Measurements from ENCODE around the gene VDR.

DNA sequence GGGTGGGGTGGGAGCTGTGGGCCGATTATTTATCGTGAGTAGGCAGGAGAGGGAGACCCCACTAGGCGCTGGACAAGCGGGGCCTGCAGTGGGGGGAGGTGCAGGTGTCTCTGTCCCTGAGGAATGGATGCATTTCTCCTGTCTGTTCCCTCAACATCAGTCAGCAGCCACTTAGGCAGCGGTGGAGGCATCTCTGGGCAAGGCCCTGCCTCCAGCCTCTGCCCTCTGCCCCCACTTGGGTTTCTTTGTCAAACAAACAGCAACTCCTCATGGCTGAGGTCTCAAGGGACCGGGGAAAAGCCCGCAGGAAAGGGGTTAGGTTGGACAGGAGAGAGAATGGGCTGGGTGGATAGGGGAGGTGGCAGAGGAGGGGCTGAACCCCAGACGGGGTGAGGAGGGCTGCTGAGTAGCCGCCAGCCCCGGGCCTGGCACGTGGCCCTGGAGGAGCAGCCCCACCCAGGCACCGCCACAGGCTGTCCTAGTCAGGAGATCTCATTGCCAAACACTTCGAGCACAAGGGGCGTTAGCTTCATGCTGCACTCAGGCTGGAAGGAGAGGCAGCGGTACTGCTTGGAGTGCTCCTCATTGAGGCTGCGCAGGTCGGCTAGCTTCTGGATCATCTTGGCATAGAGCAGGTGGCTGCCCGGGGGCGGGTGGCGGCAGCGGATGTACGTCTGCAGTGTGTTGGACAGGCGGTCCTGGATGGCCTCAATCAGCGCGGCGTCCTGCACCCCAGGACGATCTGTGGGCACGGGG, 60.4 kb downstream of the VDR start:
- TF ChIP-seq, protein P1, sequence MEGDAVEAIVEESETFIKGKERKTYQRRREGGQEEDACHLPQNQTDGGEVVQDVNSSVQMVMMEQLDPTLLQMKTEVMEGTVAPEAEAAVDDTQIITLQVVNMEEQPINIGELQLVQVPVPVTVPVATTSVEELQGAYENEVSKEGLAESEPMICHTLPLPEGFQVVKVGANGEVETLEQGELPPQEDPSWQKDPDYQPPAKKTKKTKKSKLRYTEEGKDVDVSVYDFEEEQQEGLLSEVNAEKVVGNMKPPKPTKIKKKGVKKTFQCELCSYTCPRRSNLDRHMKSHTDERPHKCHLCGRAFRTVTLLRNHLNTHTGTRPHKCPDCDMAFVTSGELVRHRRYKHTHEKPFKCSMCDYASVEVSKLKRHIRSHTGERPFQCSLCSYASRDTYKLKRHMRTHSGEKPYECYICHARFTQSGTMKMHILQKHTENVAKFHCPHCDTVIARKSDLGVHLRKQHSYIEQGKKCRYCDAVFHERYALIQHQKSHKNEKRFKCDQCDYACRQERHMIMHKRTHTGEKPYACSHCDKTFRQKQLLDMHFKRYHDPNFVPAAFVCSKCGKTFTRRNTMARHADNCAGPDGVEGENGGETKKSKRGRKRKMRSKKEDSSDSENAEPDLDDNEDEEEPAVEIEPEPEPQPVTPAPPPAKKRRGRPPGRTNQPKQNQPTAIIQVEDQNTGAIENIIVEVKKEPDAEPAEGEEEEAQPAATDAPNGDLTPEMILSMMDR (IDR thresholded peaks at IDR 0.05): no peak
- TF ChIP-seq EZH2phosphoT487 (IDR thresholded peaks at IDR 0.05) (no peak), EZH2 (IDR thresholded peaks at IDR 0.05) (no peak)
